HG02798 (cell line): ENCODE measurements around the gene TENM3.

Source experiments
- ATAC-seq: cut with Tn5 transposase; IDR thresholded peaks from one replicate; pipeline ENCODE4 v1.9.1; 2021; ENCODE audit warnings: mild to moderate bottlenecking; ENCODE audit not compliant: unreplicated experiment, poor library complexity

The TENM3 gene

DNA sequence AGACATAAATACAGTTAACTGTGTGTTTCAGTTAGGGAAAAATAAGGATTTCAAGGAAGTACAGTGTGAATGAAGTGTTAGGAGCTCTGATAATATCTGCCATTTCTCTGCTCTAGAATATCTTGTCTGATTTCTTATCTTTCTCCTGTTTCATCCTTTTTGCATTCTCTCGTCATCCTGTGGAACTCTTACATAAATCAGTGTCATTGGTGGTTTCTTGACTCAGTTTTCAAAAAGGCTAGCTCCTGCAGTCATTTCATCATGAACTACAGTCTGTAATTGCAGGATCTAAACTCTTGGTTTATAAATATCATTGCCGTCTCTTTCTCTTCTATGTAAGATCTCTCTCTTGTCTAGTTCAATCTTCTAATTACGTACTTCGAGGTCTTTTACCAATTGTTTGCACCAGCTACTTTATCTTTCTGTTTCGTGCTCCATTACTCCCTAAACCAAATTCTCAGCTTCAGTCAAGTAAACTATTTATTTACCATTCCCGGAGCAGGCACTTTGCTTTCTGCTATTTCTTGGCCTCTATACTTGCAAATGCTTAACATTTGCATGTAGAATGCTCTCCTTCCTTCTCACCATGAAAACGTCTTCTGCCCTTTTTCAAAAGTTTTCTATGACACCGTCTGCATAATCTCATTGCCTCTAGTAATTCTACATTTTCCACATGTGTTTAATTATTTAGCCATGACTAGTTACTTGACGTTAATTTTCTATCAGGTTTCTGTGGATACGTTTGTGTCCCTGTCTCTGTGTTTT, 294.0 kb downstream of the TENM3 start:
- no peak for ATAC-seq

DNA sequence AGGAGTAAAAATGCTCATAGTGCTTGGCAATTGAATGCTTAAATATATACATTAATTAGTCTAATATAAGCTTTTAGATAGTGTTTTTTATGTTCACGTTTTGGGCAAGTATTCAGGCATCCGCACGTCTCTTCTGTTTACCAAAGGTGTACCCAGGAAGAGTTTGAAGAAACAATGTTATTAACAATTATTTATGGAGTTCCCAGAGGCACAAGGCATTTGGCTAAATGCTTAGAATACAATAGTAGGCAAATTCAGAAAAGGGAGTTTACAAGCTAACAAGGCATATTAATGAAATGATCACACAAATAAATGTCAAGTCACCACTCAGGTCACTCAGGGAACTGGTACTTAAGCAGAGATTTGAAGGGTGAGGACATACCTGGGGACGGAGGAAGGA, 294.8 kb downstream of the TENM3 start:
- no peak for ATAC-seq

DNA sequence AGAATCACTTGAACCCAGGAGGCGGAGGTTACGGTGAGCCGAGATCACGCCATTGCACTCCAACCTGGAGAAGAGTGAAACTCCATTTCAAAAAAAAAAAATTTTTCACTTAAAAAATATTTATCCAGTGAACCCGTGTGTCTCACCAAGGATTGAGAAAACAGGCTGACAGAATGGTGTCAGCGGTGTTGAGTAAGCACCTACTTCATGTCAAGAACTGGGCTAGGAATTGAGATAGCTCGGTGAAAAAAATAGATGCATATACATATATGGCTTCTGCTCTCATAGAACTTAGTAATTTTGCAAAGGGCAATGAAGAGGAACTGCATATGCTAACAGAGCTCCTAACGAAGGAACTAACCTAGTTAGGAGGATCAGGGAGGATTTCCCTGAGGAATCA, 297.3 kb downstream of the TENM3 start:
- ATAC-seq, result no peak

DNA sequence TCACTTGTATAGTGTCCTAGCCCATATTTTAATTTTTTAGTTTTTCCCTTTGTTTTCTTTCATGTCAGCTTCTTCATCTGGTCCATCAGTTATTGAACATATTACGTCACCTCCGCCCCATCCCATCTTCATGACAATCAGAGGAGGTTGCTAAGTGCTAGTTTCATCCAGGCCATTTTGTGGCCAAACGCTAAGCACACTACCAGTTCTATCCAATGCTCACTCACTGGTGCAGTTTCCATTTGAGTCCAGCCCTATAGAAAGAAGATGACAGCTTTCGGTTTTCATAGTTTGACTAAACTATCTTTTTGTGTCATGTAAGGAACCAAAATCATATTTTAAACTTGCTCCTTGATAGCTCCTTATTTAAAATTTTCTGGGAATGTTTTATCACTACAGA, 304.2 kb downstream of the TENM3 start:
- ATAC-seq, result peak; percentile 100

DNA sequence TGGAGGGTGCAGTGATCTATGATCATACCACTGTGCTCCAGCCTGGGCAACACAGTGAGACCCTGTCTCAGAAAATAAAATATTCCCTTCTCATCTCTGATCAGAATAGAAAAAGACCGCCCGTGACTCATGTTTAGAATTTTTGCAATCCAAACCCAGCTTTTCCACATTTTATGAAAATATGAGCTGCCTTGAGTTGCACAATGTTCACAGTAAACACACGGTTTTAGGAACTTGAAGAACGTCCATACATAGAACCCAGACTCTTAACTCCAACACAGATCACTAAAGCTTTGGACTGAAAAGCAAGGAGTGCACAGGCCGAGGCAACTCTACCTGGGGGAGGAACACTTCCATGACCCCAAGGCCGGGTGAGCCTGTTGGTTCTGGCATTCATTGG, 305.0 kb downstream of the TENM3 start:
- ATAC-seq, result no peak

DNA sequence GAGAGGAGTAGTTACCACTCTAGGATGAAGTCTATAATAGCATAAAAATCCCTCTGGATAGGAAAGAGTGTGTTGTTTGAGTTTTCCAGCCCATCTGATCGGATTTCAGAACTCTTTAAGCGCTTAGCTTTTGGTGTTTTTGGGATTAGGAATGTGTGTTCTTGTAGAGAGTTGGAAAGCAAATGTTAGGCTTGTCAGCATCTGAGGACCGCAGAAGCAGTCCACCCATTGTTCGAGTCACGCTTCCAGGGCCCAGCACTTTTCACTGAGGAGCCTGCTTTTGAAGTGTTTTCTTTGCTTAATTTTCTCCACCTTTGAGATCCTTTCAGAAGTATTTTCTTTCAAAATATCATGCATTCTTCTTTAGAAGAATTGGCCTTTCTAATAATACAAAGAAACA, 306.2 kb downstream of the TENM3 start:
- no peak for ATAC-seq

DNA sequence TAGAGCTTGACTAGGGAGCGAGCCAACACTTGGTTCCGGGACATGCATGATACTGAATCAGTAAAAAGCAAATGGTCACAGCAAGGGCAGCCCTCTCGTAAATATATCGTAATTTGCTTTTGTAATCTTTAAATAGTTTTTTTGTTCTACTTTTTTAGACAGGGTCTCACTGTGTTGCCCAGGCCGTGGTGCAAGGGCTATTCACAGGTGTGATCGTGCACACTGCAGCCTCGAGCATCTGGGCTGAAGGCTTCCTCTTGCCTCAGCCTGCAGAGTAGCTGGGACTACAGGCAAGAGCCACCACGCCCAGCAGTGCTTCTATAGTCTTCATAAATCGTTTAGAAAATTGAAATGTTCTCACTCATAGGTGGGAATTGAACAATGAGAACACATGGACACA, 309.7 kb downstream of the TENM3 start:
- no peak for ATAC-seq

DNA sequence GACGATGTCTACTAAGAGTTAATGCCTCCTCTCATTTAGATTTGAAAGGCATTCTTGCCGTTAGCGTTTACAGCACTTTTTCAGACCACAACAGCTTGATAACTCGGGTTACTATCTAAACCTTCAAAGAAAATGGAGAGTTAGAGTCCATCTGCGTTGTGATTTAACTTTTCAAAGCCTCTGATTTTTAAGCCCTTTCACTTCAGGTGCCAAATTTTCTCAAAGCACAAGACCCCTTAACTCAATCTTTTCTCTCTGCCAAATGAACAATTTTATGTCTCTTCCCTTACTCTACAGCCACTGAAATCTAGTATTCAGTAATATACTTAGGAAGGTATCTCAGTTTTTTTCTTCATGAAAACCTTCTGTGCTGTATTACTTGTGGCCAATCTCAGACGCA, 310.5 kb downstream of the TENM3 start:
- no peak for ATAC-seq

DNA sequence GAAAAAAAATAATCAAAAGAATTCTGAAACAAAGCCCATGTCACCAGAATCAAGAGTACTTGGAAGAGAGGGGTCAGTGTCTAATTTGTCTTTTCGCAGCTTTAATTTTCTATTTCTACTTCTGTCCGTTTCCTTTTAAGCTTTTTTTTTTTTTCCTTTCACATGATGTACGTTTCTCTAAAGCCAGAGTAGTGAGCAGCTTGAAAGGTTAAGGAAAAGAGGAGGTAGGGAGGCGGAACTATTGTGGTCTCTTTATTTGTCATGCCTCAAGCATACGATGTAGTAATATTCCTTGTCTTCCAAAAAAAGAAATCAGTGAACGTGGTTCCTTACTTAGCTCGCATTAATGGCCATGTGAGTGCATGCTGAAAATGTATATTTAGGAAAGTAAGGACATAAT, 311.5 kb downstream of the TENM3 start:
- ATAC-seq, result no peak

DNA sequence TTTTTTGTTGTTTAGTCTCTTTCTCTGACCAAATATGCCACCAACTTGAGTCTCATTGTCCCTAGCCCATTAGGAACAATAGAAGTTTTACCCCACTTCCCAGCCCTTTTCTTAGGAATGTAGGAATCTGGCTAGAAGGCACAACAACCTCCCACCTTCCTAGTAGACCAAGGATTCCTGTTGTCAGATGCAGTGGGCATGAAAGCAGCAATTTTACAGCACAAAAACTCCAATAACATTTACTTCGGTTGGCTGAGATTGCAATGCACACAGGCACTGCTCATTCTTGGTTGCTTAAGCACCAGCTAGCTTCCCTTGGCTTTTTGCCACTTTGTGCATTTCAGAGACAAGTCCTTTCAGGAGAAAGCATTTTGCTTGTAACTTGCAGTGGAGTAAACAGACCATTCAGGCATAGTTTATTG, 312.8 kb downstream of the TENM3 start:
- no peak for ATAC-seq

DNA sequence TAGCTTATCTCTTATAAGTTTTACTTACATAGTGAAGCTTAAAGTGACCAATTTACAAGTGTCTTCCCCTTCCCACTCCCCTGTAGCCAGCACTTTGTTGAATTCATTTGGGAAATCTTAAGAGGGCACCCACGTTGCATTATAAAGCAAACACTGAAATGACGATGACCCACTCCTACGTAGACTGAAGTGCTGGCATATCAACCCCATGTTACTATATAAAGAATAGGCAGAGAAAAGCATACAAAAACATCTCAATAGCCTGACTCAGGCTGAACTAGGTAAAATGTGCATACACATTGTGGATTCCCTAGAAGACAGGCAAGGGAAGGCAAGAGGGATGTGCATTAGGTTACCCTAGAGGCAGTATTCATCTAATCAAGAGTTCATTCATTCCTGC, 313.4 kb downstream of the TENM3 start:
- ATAC-seq, result no peak

DNA sequence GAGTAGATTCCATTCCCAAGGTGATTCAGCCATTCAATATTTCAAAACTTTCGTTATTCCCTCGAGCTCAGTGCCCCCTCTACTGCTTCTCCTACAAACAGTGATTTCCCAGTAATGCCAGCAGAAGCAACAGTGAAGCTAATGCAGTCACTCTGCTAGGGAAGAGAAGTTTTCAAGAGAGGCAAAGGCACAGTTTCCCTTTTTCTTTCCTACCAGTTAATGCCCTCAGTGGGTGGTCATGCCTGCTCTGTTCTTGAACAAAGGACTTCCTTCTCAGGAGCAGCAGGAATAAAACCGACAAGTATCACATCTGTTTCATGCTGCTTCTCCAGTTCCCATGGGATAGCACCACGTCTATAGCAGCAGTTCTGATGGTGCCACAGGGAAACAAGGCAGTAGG, 317.2 kb downstream of the TENM3 start:
- ATAC-seq, result no peak

DNA sequence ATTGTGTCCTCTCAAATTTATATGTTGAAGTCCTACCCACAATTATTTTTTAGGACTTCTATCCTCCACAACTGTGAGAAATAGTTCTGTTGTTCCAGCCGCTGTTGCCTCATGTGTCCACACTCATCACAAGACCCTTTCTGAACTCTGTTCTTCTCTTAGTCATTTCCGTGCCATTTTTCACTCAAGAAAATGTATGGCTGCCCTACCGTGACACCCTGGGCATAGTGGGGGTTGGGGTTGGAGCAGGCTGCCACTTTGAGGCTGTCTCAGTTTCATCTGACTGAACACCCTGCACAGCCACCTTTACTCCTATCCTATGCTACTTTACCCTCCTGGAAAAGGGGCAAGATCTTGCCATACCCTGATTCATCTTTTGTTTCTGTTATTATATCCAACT, 319.1 kb downstream of the TENM3 start:
- ATAC-seq, result no peak

DNA sequence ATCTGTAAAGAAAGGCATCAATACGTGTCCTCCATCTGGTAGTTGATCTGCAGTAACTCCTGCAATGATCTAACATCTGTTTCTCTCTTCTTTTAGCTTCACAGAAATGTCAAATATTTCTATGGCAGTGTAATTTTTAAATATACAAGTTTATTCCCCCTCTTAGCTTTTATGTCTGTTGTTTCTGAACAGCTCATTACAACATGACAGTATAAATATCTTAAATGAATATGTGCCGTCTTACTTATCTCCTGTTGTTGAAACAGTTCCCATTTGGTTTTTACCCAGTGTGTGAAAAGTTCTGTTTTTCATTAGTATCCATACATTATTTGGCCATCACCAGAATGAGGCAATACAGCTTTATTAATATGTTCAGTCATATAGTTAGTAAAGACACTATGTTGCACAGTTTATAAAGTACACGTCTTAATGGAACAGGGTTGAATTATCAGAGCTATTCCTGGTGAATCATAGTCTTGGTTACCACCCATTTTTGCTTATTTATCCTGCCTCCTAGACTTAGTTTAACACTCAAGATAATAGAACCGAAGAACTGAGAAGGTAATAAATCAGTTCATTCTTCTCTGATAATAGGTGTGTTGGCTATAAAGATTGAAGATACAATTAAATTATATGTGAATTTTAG, 321.6 kb downstream of the TENM3 start:
- no peak for ATAC-seq

DNA sequence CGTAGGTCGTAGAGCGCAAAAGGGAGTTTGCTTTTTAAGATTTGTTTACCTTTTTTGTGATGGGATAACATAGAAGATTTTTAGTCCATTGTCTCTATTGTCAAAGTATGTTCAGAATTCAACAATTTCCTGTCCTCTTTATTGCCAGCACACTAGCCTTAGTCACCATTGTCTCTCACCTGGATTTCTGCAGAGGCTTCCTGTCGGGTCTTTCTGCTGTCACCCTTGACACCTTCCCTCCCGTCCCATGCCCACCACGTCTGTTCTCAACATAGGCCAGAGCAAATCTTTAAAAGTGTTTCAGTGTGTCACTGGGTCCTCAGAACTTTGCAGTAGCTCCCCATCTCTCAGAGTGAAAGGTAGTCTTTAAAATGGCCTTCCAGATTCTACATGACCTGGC, 323.9 kb downstream of the TENM3 start:
- no peak for ATAC-seq

DNA sequence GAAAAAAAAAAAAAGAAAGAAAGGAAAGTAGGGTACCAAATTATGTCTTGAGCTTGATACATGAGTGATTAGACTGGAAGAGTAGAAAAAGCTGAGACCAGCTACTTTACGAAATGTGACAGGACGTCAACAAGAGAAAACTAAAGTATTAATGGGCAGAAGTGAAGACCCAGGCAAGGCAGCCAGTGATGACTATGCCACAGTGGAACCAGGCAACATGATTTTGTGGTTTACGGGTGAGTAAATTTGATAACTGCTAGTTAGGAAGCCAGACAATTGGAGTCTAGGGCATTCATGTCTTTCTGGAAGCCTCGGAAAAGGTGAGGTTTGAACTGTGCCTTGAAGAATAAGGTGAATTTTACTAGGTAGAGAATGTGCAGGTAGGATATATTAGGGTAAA, 326.4 kb downstream of the TENM3 start:
- no peak for ATAC-seq

DNA sequence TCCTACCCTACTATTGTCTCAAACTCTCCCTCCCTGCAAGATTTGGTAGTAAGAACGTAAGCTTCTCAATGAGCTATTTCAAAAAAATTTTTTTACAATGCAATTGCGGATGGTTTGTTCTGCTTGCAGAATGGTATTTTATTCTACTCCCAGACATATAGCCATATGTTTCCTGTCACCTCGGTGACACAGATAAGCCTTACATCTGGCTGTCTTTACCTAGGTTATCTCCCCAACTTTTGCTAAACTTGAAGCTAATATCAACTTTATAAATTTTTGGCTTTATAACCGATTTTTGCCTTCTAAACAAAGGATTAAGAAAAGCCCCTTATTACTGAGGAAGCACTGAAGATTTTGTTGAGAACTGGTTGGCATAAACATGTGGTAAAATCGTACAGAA, 331.5 kb downstream of the TENM3 start:
- no peak for ATAC-seq

DNA sequence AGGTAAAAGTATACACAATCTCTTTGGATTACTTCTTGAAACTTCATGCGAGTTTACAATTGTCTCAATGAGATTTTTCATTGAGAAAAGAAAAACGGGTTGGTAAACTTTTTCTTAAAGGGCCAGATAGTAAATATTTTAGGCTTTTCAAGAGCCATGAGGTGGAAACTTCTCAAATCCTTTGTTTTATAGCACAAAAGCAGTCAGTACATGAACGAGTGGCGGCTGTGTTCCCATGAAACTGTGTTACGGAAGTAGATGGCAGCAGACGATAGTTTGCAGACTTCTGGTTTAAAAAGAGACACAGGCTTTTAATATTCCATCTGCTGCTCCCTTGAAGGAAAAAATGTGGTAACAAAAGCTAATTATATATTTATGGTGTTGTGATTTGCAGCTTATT, 332.0 kb downstream of the TENM3 start:
- no peak for ATAC-seq

DNA sequence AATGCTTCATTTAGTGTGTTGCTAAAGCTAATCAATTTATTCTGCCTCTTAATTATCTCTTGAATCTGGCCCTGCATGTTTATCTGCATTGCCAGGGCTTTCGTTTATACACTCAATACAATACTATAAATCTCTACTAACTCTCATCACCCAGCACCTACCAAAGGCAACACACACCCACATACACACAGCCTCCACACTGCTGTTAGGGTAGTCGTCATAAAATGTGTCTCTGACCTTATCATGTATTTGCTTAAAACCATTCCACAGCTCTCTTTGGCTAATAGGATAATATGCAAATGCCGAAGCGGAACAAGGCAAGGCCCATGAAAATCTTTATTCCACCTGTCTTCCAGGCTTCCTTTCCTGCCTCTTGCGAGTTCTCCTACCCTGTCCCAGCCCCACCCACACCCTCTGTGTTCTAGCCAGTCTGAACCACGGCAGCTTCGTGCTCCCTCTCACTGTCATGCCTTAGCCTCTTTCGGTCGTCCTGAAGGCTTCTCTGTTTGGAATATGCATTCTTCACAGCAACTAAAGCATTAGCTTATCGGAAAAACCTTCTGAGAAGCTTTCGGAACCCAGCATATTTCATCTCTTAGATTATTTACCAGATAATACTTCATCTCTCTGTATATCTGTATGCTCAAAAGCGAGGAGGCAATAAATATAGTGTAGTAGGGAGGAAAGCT, 333.5 kb downstream of the TENM3 start:
- no peak for ATAC-seq

DNA sequence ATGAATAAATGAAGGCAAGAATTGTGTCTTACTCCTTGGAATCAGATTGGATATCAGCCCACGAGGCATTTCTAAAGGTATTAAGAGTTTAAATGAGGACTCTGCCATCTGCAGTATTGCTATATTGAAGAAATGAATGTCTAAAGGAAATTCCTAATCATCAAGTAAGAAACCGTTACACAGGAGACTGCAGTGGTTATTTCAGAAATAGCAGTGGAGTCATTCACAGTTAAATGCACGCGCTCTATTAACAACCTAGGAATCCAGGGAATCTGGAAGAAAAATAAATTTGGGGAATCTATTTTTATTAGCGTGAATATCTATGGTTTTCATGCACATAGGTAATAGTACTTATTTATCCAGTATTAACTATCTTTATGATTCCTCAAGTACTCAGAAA, 334.2 kb downstream of the TENM3 start:
- no peak for ATAC-seq

DNA sequence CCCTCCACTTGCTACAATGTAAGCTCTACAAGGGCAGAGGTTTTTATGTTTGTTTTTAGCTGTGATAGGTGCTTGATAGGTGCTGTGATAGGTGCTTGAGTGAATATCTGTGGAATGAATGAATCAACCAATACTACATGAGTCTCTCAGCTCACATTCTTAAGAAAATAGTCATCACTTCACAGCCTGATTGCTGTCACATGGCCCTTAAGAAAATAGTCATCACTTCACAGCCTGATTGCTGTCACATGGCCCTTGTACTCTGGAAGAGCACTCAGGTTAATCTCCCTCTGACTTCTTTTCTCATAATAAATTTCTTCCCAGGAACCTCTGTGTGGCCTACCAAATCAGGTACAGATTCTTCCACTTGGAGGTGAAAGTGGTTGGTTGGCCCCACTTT, 335.2 kb downstream of the TENM3 start:
- ATAC-seq, result no peak

DNA sequence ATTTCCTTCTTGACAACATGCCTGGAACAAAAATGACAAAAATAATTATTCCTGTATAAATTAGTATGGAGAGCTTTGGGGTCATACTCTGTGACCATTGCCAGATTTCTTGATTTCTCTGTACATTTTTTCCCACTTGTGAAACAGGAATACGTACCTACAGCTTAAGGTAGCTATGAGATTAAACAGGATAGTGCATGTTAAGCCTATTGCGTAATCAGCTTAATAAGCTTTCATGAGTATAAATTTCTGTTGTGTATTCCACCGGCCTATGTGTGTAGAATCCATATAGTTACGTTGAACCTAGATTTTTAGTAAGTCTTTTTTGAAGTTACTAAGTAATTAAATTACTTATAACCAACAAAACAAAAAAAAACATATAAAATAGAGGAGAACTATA, 339.0 kb downstream of the TENM3 start:
- ATAC-seq, result no peak
